C1 segment of cervical spinal cord (tissue), 14 donors: ENCODE results near the gene GRID2.
"Not testable (repeated sequence)": the region's sequence is repeated elsewhere in the genome, so short reads cannot be mapped to it uniquely, and the experiment has no call there.

Source experiments
- DNase-seq, 14 donors: peaks; one replicate each; lab custom pipeline; 2025; lab: John Stamatoyannopoulos, UW

The GRID2 gene

GRCh38 chr4:93184053-93184452 lies 880.3 kb downstream of the GRID2 start:
- DNase-seq: no peak

GRCh38 chr4:93186846-93187245 lies 883.1 kb downstream of the GRID2 start:
- DNase-seq: no peak

- no peak for DNase-seq
Measured at GRCh38 chr4:93187466-93187865, 883.7 kb downstream of the GRID2 start.

- no peak for DNase-seq
Measured at GRCh38 chr4:93187892-93188291, 884.1 kb downstream of the GRID2 start.

GRCh38 chr4:93199492-93199891 lies 895.7 kb downstream of the GRID2 start:
- DNase-seq: peak in 1 of 14 donors; percentile 80

- DNase-seq: peak in 1 of 14 donors; percentile 35
Measured at GRCh38 chr4:93201471-93202096, 897.8 kb downstream of the GRID2 start.

GRCh38 chr4:93203708-93204107 lies 899.9 kb downstream of the GRID2 start:
- no peak for DNase-seq

- DNase-seq: no peak
Measured at GRCh38 chr4:93212250-93212649, 908.5 kb downstream of the GRID2 start.

GRCh38 chr4:93216646-93217045 lies 912.9 kb downstream of the GRID2 start:
- no peak for DNase-seq

- no peak for DNase-seq
Measured at GRCh38 chr4:93217431-93217830, 913.7 kb downstream of the GRID2 start.

- DNase-seq: peak in 1 of 14 donors; percentile 36
Measured at GRCh38 chr4:93221771-93222170, 918.0 kb downstream of the GRID2 start.

- DNase-seq: peak in 1 of 14 donors; percentile 71
Measured at GRCh38 chr4:93228021-93228420, 924.3 kb downstream of the GRID2 start.

GRCh38 chr4:93232883-93233282 lies 929.1 kb downstream of the GRID2 start:
- no peak for DNase-seq

- DNase-seq: peak in 1 of 14 donors; percentile 80
Measured at GRCh38 chr4:93237521-93237920, 933.8 kb downstream of the GRID2 start.

- no peak for DNase-seq
Measured at GRCh38 chr4:93243262-93243661, 939.5 kb downstream of the GRID2 start.

- DNase-seq: no peak
Measured at GRCh38 chr4:93261207-93261606, 957.4 kb downstream of the GRID2 start.

- DNase-seq: no peak
Measured at GRCh38 chr4:93263166-93263565, 959.4 kb downstream of the GRID2 start.

- no peak for DNase-seq
Measured at GRCh38 chr4:93267747-93268146, 964.0 kb downstream of the GRID2 start.

- DNase-seq: no peak
Measured at GRCh38 chr4:93285346-93285745, 981.6 kb downstream of the GRID2 start.

- DNase-seq: no peak
Measured at GRCh38 chr4:93289241-93289640, 985.5 kb downstream of the GRID2 start.

- DNase-seq: no peak
Measured at GRCh38 chr4:93289831-93290230, 986.1 kb downstream of the GRID2 start.

- no peak for DNase-seq
Measured at GRCh38 chr4:93299118-93299517, 995.4 kb downstream of the GRID2 start.

- not testable (repeated sequence) for DNase-seq
Measured at GRCh38 chr4:93300780-93301555, 997.2 kb downstream of the GRID2 start.
